Stimulated activated memory B cell treated with anti-CD40 and anti-IgM and Interleukin-4, amounts not matched to agents 10 μg/mL and 1 μg/mL and 100 μg/mL, for 72 hours (primary cell): ENCODE results near the gene AUTS2.

Source experiments
- ATAC-seq: fragments of 150-1000 bp; cut with Tn5 transposase; 2 replicates; pipeline ENCODE4 v1.10.0; 2021
- H3K27ac Mint-ChIP-seq: one replicate; pipeline ENCODE4 v1.8.0; 2022; ENCODE audit warnings: mild to moderate bottlenecking, mixed read lengths
- H3K27me3 Mint-ChIP-seq: one replicate; pipeline ENCODE4 v1.8.0; 2022; ENCODE audit warnings: mixed read lengths
- H3K36me3 Mint-ChIP-seq: one replicate; pipeline ENCODE4 v1.8.0; 2022; ENCODE audit warnings: mixed read lengths
- H3K4me1 Mint-ChIP-seq: one replicate; pipeline ENCODE4 v1.8.0; 2022; ENCODE audit warnings: mixed read lengths
- H3K4me3 Mint-ChIP-seq: one replicate; pipeline ENCODE4 v1.8.0; 2022; ENCODE audit warnings: mild to moderate bottlenecking, moderate library complexity, mixed read lengths
- H3K9me3 Mint-ChIP-seq: one replicate; pipeline ENCODE4 v1.8.0; 2022; ENCODE audit warnings: mixed read lengths

Gene AUTS2

GRCh38 chr7:70457482-70457881, 859.2 kb downstream of the AUTS2 start:
- no peak for ATAC-seq
- peaks cover 35% of the 10 kb centered on the region for H3K4me1 Mint-ChIP-seq
- H3K4me3 Mint-ChIP-seq, result no peak overlapping the region
- H3K27me3 Mint-ChIP-seq, result no peaks in the 10 kb centered on the region
- H3K27ac Mint-ChIP-seq, result peak overlapping the region; percentile 83
- no peaks in the 10 kb centered on the region for H3K9me3 Mint-ChIP-seq
- H3K36me3 Mint-ChIP-seq, result no peaks in the 10 kb centered on the region

DNA sequence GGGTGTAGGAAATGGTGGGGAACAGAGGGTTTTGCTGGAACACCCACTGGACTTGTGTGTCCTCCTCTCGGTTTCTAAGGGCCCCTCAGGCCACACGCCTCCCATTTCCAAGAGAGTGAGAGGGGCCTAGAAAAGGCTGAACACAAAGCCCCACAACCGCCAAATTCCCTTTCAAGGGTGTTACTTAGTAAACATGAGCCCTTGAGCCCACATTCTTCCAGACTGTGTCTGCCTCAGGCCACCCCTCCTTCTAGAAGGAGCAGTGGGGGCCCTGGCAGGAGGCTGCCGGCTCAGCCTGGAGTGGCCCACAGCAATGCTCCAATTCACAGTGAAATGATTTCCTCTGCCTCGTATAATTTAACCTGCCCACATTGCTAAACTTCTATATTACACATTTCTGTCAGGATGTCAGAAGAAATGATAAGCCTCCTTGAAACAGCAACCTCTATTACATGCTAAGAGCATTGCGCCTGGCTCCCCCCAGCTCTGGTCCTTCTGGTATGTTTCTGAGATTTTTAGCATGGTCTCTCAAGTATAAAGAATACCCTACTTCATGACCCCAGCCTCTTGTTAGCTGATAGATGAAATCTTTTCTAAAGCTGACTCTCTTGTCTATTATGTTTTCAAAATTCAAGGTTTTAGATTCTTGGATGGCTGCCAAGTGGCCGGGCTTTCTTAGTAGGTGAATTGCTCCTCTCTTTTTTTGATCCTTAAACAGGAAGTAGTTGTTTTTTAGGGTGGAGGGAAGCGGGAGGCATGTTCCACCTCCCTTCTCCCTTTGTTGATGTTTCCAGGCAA, 859.8 kb downstream of the AUTS2 start:
- Mint-ChIP-seq H3K4me1 (peaks cover 35% of the 10 kb centered on the region), H3K27me3 (no peaks in the 10 kb centered on the region), H3K36me3 (no peaks in the 10 kb centered on the region), H3K4me3 (no peak overlapping the region), H3K9me3 (no peaks in the 10 kb centered on the region), H3K27ac (no peak overlapping the region)
- ATAC-seq, result no peak

- no peak for ATAC-seq
- H3K27ac Mint-ChIP-seq, result no peak overlapping the region
- H3K9me3 Mint-ChIP-seq, result no peaks in the 10 kb centered on the region
- H3K4me3 Mint-ChIP-seq, result no peak overlapping the region
- H3K4me1 Mint-ChIP-seq, result peaks cover 35% of the 10 kb centered on the region
- H3K36me3 Mint-ChIP-seq, result no peaks in the 10 kb centered on the region
- H3K27me3 Mint-ChIP-seq, result no peaks in the 10 kb centered on the region
Measured at GRCh38 chr7:70458745-70459144, 860.5 kb downstream of the AUTS2 start.

- no peaks in the 10 kb centered on the region for H3K36me3 Mint-ChIP-seq
- no peak for ATAC-seq
- H3K4me1 Mint-ChIP-seq, result peaks cover 35% of the 10 kb centered on the region
- no peak overlapping the region for H3K4me3 Mint-ChIP-seq
- H3K27me3 Mint-ChIP-seq, result no peaks in the 10 kb centered on the region
- H3K9me3 Mint-ChIP-seq, result no peaks in the 10 kb centered on the region
- no peak overlapping the region for H3K27ac Mint-ChIP-seq
Measured at GRCh38 chr7:70459546-70459945, 861.3 kb downstream of the AUTS2 start.

DNA sequence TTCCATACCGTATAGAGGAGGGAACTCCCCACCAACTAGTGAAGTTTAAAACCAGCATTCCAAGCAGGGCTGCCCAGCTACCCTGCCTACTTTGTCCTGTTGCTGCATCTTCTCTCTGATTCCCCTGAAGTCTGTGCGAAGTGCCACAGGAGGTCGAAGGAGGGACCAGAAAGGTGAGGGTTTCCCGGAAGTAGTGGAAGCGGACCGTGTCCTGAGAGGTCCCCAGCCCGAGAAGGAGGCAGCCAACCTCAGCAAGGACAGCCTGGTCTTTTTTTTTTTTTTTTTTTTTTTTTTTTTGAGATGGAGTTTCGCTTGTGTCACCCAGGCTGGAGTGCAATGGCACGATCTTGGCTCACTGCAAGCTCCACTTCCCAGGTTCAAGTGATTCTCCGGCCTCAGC, 861.8 kb downstream of the AUTS2 start:
- no peak for ATAC-seq
- Mint-ChIP-seq H3K27ac (no peak overlapping the region), H3K9me3 (no peaks in the 10 kb centered on the region), H3K27me3 (no peaks in the 10 kb centered on the region), H3K4me1 (peaks cover 30% of the 10 kb centered on the region), H3K4me3 (no peak overlapping the region), H3K36me3 (no peaks in the 10 kb centered on the region)

- H3K27me3 Mint-ChIP-seq, result no peaks in the 10 kb centered on the region
- H3K27ac Mint-ChIP-seq, result no peak overlapping the region
- no peaks in the 10 kb centered on the region for H3K9me3 Mint-ChIP-seq
- H3K4me1 Mint-ChIP-seq, result peaks cover 25% of the 10 kb centered on the region
- ATAC-seq, result no peak
- H3K4me3 Mint-ChIP-seq, result no peak overlapping the region
- H3K36me3 Mint-ChIP-seq, result no peaks in the 10 kb centered on the region
Measured at GRCh38 chr7:70460562-70460961, 862.3 kb downstream of the AUTS2 start.

DNA sequence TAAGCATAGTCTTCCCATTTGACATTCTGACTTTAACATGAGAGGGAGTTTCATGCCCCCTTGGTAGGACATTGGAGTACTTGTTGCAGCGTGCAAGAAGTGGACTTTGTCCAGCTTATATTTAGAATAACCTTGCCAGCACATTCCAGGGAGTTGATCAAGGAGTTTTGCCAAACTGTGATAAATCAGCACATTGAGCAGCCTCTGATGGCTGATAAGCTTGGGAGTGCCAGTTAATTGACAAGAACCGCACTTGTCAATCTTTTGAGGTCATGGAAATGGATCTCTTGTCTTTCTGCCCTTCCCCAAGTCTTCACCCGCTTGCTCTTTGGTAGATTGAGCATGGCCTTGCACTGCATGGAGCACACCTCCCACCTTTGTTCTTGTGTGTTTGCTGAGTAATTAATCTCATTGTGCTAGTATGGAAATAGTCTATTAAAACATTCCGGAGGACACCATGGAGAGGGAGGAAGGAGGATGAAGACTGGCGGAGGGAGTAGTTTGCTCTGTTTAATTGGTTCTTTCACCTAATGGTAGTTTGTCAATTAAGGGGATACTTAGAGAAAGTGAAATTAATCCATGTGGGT, 865.2 kb downstream of the AUTS2 start:
- H3K4me1 Mint-ChIP-seq, result no peaks in the 10 kb centered on the region
- H3K27me3 Mint-ChIP-seq, result no peaks in the 10 kb centered on the region
- H3K9me3 Mint-ChIP-seq, result no peaks in the 10 kb centered on the region
- no peak for ATAC-seq
- peaks cover 6% of the 10 kb centered on the region for H3K36me3 Mint-ChIP-seq
- no peak overlapping the region for H3K4me3 Mint-ChIP-seq
- H3K27ac Mint-ChIP-seq, result no peak overlapping the region

GRCh38 chr7:70466725-70467364, 868.6 kb downstream of the AUTS2 start:
- Mint-ChIP-seq H3K9me3 (no peaks in the 10 kb centered on the region), H3K27ac (no peak overlapping the region), H3K27me3 (no peaks in the 10 kb centered on the region), H3K4me3 (no peak overlapping the region), H3K36me3 (peaks cover 6% of the 10 kb centered on the region), H3K4me1 (no peaks in the 10 kb centered on the region)
- no peak for ATAC-seq

DNA sequence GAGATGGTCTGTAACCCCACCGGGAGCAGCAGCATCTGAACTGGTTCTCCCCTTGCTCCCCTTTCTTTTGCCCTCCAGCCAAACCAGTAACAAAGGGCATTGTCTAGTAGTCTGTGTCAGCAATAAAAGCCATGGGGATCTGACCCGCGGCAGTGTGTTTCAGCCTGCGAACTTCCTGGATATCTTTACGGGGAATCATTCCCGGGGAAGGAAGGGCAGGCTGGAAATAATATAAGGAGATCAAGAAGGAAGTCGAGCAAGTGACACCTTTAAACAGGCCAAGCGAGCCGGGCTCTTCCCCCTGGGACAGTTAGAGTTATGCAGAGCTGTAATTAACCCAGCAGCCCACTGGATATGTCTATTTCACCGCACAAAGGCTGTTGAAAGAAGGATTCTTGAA, 872.5 kb downstream of the AUTS2 start:
- H3K27ac Mint-ChIP-seq, result no peak overlapping the region
- no peaks in the 10 kb centered on the region for H3K27me3 Mint-ChIP-seq
- H3K9me3 Mint-ChIP-seq, result no peaks in the 10 kb centered on the region
- ATAC-seq, result no peak
- H3K4me1 Mint-ChIP-seq, result no peaks in the 10 kb centered on the region
- H3K36me3 Mint-ChIP-seq, result peaks cover 6% of the 10 kb centered on the region
- no peak overlapping the region for H3K4me3 Mint-ChIP-seq

DNA sequence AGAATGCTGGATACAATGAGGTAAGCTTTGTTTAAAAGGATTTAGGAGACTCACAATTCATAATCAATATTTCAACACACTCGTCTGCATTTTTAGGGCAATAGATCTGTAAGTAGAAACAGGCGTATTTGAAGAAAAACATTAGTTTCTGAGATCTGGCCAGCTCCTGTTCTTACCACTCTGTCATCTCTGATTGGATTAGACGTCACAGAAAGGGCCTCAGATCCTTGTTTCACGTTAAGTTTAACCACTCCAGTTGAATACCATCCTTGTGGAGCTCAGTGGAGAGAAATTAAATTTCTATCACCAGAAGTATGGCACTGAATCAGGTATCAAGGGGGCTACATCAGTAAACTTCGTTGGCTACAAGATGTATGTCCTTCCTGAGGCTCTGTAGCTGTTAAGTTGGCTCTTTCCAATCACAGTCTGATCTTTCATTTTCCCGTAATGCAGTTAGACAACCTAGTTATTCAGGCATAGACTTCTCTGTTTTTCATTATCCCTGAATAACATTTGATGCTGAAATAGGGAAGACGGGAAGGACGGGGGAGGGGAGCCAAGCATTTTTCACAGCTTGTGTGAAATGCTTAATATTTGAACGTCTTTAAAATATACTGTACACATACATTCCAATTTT, 874.4 kb downstream of the AUTS2 start:
- H3K9me3 Mint-ChIP-seq, result no peaks in the 10 kb centered on the region
- no peak for ATAC-seq
- no peaks in the 10 kb centered on the region for H3K36me3 Mint-ChIP-seq
- no peak overlapping the region for H3K4me3 Mint-ChIP-seq
- H3K27me3 Mint-ChIP-seq, result no peaks in the 10 kb centered on the region
- no peak overlapping the region for H3K27ac Mint-ChIP-seq
- H3K4me1 Mint-ChIP-seq, result no peaks in the 10 kb centered on the region

- Mint-ChIP-seq H3K9me3 (no peaks in the 10 kb centered on the region), H3K4me1 (no peaks in the 10 kb centered on the region), H3K27me3 (no peaks in the 10 kb centered on the region), H3K4me3 (no peak overlapping the region), H3K36me3 (peaks cover 6% of the 10 kb centered on the region), H3K27ac (no peak overlapping the region)
- ATAC-seq, result no peak
Measured at GRCh38 chr7:70474639-70475234, 876.5 kb downstream of the AUTS2 start.

DNA sequence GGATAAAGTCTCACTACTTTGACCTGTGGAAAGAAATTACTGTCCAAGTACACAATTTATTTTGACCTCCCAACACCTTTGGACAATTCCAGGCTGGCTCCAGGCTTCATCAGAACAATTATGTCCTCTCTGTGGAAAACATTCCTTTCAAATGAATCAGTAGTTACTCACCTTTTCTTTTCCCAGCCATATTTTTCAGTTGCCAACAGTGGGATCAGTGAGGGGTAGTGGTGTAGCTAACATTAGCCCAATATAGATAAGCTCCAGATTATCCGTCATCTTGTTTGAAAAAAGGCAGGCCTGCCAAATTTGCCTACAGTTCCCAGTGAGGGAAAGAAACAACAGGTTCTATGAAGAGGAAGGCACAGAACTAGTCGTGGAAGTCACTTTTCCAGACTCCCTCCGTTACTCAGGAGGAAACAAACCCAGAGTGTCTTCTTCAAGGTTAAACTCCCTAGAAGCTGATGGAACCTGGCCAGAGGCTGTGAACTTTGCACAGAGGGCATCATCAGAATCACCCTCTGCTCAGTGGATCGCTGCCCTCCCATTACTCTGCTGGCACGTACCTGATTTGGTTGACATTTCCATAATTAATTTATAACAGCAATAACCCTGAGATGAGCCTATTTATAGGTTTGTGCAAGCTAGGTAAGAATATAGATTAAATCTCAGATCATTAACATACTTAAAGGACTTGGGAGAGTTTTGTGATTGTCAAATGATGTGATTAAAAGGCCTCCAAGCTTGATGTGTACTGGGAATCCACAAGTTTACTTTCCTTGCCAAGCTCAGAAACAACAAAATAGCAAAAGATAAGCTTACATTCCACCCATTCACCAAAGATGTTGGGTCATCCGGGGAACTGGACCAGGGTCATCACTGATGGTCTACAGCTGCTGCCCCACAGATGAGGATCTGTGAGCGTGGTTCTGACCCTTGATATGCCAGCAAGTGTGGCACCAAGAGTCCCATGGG, 879.0 kb downstream of the AUTS2 start:
- no peaks in the 10 kb centered on the region for H3K9me3 Mint-ChIP-seq
- peaks cover 13% of the 10 kb centered on the region for H3K36me3 Mint-ChIP-seq
- H3K27me3 Mint-ChIP-seq, result no peaks in the 10 kb centered on the region
- H3K4me1 Mint-ChIP-seq, result no peaks in the 10 kb centered on the region
- no peak for ATAC-seq
- H3K4me3 Mint-ChIP-seq, result no peak overlapping the region
- H3K27ac Mint-ChIP-seq, result no peak overlapping the region

- H3K9me3 Mint-ChIP-seq, result peaks cover under 1% of the 10 kb centered on the region
- no peak for ATAC-seq
- H3K4me1 Mint-ChIP-seq, result no peaks in the 10 kb centered on the region
- H3K27me3 Mint-ChIP-seq, result no peaks in the 10 kb centered on the region
- peaks cover 17% of the 10 kb centered on the region for H3K36me3 Mint-ChIP-seq
- H3K27ac Mint-ChIP-seq, result no peak overlapping the region
- no peak overlapping the region for H3K4me3 Mint-ChIP-seq
Measured at GRCh38 chr7:70479153-70480021, 881.1 kb downstream of the AUTS2 start.
